ENCODE results near the gene IFI27L1. TPM values are rescaled to one million over a fixed set of nuclear protein-coding genes. Genes with fewer than 3 reads are reported as not detected.

The IFI27L1 gene
- total RNA-seq, 1 donor from 2014 or later, result 36.8 TPM

GRCh38 chr14:94038510-94038909 lies 42.6 kb upstream of the IFI27L1 start:
- DNase-seq (ENCODE audit: extremely low spot score, unreplicated experiment), result no peak
- TF ChIP-seq CTCF (conservative IDR thresholded peaks at IDR 0.05), result no peak
- Mint-ChIP-seq H3K4me3 (no peak overlapping the region), H3K27me3 (no peaks in the 10 kb centered on the region), H3K9me3 (no peaks in the 10 kb centered on the region), H3K27ac (no peak overlapping the region), H3K4me1 (ENCODE audit: unreplicated experiment) (peaks cover 6% of the 10 kb centered on the region), H3K36me3 (peaks cover 4% of the 10 kb centered on the region)

- Mint-ChIP-seq H3K9me3 (no peaks in the 10 kb centered on the region), H3K36me3 (peaks cover 4% of the 10 kb centered on the region), H3K27ac (no peak overlapping the region), H3K4me3 (no peak overlapping the region), H3K27me3 (no peaks in the 10 kb centered on the region), H3K4me1 (ENCODE audit: unreplicated experiment) (peaks cover 6% of the 10 kb centered on the region)
- TF ChIP-seq CTCF (conservative IDR thresholded peaks at IDR 0.05), result no peak
- DNase-seq (ENCODE audit: extremely low spot score, unreplicated experiment), result no peak
These were observed 42.0 kb upstream of the IFI27L1 start for GRCh38 chr14:94038921-94039629.

GRCh38 chr14:94040247-94040646 lies 40.9 kb upstream of the IFI27L1 start:
- Mint-ChIP-seq H3K4me1 (ENCODE audit: unreplicated experiment) (peaks cover 6% of the 10 kb centered on the region), H3K27ac (no peak overlapping the region), H3K9me3 (no peaks in the 10 kb centered on the region), H3K27me3 (no peaks in the 10 kb centered on the region), H3K36me3 (peaks cover 4% of the 10 kb centered on the region), H3K4me3 (no peak overlapping the region)
- TF ChIP-seq CTCF (conservative IDR thresholded peaks at IDR 0.05), result no peak
- DNase-seq (ENCODE audit: extremely low spot score, unreplicated experiment), result no peak

GRCh38 chr14:94040796-94041195 lies 40.3 kb upstream of the IFI27L1 start:
- peak overlapping the region; percentile 4 for H3K27ac Mint-ChIP-seq
- H3K4me3 Mint-ChIP-seq, result no peak overlapping the region
- H3K4me1 Mint-ChIP-seq (ENCODE audit: unreplicated experiment), result peaks cover 6% of the 10 kb centered on the region
- no peaks in the 10 kb centered on the region for H3K27me3 Mint-ChIP-seq
- peaks cover 9% of the 10 kb centered on the region for H3K36me3 Mint-ChIP-seq
- TF ChIP-seq CTCF (conservative IDR thresholded peaks at IDR 0.05), result no peak
- DNase-seq (ENCODE audit: extremely low spot score, unreplicated experiment), result no peak
- no peaks in the 10 kb centered on the region for H3K9me3 Mint-ChIP-seq

- H3K9me3 Mint-ChIP-seq, result no peaks in the 10 kb centered on the region
- H3K27ac Mint-ChIP-seq, result peak overlapping the region; percentile 61
- no peak for DNase-seq (ENCODE audit: extremely low spot score, unreplicated experiment)
- no peaks in the 10 kb centered on the region for H3K27me3 Mint-ChIP-seq
- H3K4me3 Mint-ChIP-seq, result no peak overlapping the region
- H3K4me1 Mint-ChIP-seq (ENCODE audit: unreplicated experiment), result peaks cover under 1% of the 10 kb centered on the region
- TF ChIP-seq CTCF (conservative IDR thresholded peaks at IDR 0.05), result no peak
- peaks cover 9% of the 10 kb centered on the region for H3K36me3 Mint-ChIP-seq
These were observed 39.4 kb upstream of the IFI27L1 start for GRCh38 chr14:94041551-94042346.

Data from type B pancreatic cell (in vitro differentiated cells).